OCI-LY1 (cell line): Measurements from ENCODE around the gene GDF9.

Experiments used
- H2AFZ ChIP-seq: fragments of 200-600 bp; sonication (generic), shearing (Covaris generic); 2 replicates; pipeline ENCODE4 v1.6.0; 2014; ENCODE audit warnings: antibody characterized with exemption, mild to moderate bottlenecking, low read length
- H3F3A ChIP-seq: fragments of 200-600 bp; sonication (generic), shearing (Covaris generic); 2 replicates; pipeline ENCODE4 v1.6.0; 2014; ENCODE audit warnings: mild to moderate bottlenecking, antibody characterized with exemption, low read length, moderate library complexity; ENCODE audit not compliant: insufficient read depth
- H3K27ac ChIP-seq: fragments of 200-600 bp; sonication (generic); 2 replicates; pipeline ENCODE4 v1.5.1; 2014; ENCODE audit warnings: low read length, mixed run types, mild to moderate bottlenecking, low read depth; ENCODE audit not compliant: poor library complexity, severe bottlenecking
- H3K27me3 ChIP-seq: fragments of 200-600 bp; sonication (generic); 2 replicates; pipeline ENCODE4 v1.6.0; 2014; ENCODE audit warnings: antibody characterized with exemption, mild to moderate bottlenecking, low read length, moderate library complexity; ENCODE audit not compliant: insufficient read depth
- H3K36me3 ChIP-seq: fragments of 200-600 bp; sonication (generic); 2 replicates; pipeline ENCODE4 v1.6.1; 2014; ENCODE audit warnings: mild to moderate bottlenecking, antibody characterized with exemption, low read length, moderate library complexity, mixed read lengths; ENCODE audit not compliant: insufficient read depth
- H3K4me1 ChIP-seq: fragments of 200-600 bp; sonication (generic); 2 replicates; pipeline ENCODE4 v1.5.1; 2014; ENCODE audit warnings: mild to moderate bottlenecking, low read length, moderate library complexity; ENCODE audit not compliant: insufficient read depth, severe bottlenecking
- H3K4me2 ChIP-seq: fragments of 200-600 bp; sonication (generic), shearing (Covaris generic); 2 replicates; pipeline ENCODE4 v1.6.1; 2014; ENCODE audit warnings: low read length
- H3K4me3 ChIP-seq: fragments of 200-600 bp; sonication (generic); 2 replicates; pipeline ENCODE4 v1.5.1; 2014; ENCODE audit warnings: low read length, low read depth, mild to moderate bottlenecking, mixed read lengths; ENCODE audit not compliant: poor library complexity, severe bottlenecking
- H3K79me2 ChIP-seq: fragments of 200-600 bp; shearing (Covaris generic); 2 replicates; pipeline ENCODE4 v1.6.1; 2016; ENCODE audit warnings: mixed run types, low read length, mixed read lengths; ENCODE audit not compliant: insufficient read depth
- H3K9ac ChIP-seq: fragments of 200-600 bp; sonication (generic), shearing (Covaris generic); 2 replicates; pipeline ENCODE4 v1.6.1; 2014; ENCODE audit warnings: mild to moderate bottlenecking, low read length, mixed read lengths
- H3K9me2 ChIP-seq: fragments of 200-600 bp; sonication (generic), shearing (Covaris generic); 2 replicates; pipeline ENCODE4 v1.6.1; 2014; ENCODE audit warnings: low read depth, mild to moderate bottlenecking, low read length, mixed read lengths
- H3K9me3 ChIP-seq: fragments of 200-600 bp; shearing (Covaris generic); 2 replicates; pipeline ENCODE4 v1.6.1; 2014; ENCODE audit warnings: low read length, mixed read lengths
- H4K20me1 ChIP-seq: fragments of 200-600 bp; sonication (generic), shearing (Covaris generic); 2 replicates; pipeline ENCODE4 v1.6.0; 2016; ENCODE audit warnings: mild to moderate bottlenecking, low read length; ENCODE audit not compliant: insufficient read depth
- EZH2 ChIP-seq: fragments of 200-600 bp; sonication (generic), shearing (Covaris generic); IDR thresholded peaks from 2 replicates; pipeline ENCODE4 v1.8.0; 2017; ENCODE audit warnings: borderline replicate concordance, mixed run types, mild to moderate bottlenecking, antibody characterized with exemption, low read length, moderate library complexity, mixed read lengths
- TF ChIP-seq, protein P1 (sequence below): fragments of 200-600 bp; sonication (generic), shearing (Covaris generic); IDR thresholded peaks from 2 replicates; pipeline ENCODE4 v1.5.1; 2017; ENCODE audit warnings: mild to moderate bottlenecking, antibody characterized with exemption, low read length, moderate library complexity, mixed read lengths

The GDF9 gene

DNA sequence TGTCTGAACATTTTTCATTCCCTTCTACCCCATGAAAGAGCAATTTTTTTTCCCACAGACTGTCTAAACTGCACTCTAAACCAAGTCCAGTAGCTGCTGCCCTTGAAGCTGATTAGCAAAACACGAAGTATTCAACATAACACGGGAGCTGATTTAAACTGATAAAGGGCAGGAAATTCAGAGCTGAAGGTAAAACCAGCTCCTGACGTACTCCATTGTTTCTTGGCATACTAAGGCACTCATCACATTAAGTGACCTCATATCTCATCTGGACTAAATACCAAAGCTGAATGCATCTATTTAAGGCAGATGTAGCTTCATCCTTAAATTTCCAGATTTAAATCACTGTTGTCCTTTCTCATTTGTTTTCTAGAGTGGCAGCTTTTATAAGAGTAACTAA lies 12.0 kb downstream of the GDF9 start:
- Histone ChIP-seq H2AFZ (no peak overlapping the region), H3K36me3 (no peaks in the 10 kb centered on the region), H3K4me3 (no peak overlapping the region), H4K20me1 (no peaks in the 10 kb centered on the region), H3K79me2 (no peaks in the 10 kb centered on the region), H3K4me2 (no peak overlapping the region), H3K9me2 (no peaks in the 10 kb centered on the region), H3K27me3 (no peaks in the 10 kb centered on the region; the same call in 1 of the 2 replicates), H3K9me3 (no peaks in the 10 kb centered on the region), H3K27ac (no peak overlapping the region), H3K4me1 (no peaks in the 10 kb centered on the region), H3K9ac (no peak overlapping the region), H3F3A (no peaks in the 10 kb centered on the region)
- TF ChIP-seq, protein P1, sequence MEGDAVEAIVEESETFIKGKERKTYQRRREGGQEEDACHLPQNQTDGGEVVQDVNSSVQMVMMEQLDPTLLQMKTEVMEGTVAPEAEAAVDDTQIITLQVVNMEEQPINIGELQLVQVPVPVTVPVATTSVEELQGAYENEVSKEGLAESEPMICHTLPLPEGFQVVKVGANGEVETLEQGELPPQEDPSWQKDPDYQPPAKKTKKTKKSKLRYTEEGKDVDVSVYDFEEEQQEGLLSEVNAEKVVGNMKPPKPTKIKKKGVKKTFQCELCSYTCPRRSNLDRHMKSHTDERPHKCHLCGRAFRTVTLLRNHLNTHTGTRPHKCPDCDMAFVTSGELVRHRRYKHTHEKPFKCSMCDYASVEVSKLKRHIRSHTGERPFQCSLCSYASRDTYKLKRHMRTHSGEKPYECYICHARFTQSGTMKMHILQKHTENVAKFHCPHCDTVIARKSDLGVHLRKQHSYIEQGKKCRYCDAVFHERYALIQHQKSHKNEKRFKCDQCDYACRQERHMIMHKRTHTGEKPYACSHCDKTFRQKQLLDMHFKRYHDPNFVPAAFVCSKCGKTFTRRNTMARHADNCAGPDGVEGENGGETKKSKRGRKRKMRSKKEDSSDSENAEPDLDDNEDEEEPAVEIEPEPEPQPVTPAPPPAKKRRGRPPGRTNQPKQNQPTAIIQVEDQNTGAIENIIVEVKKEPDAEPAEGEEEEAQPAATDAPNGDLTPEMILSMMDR, result no peak
- TF ChIP-seq EZH2, result no peak

DNA sequence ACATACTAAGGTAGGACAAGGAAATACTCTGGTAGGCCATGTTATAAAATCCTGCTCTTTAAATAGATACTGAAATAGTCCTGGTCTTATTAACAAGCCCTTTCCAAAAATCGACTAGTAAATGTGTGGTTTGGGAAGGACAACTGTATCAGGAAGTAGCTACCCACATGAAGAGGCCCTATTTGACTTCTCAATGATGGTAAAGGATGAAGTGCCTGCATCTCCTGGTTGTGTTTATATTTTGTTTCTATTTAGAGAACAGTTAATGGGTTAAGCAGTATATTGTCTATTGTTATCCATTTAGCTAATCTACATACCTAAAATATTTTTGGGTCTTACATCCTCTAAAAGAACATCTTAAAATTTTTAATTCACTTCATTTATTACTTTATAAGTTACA lies 12.5 kb downstream of the GDF9 start:
- Histone ChIP-seq H3K9me2 (no peaks in the 10 kb centered on the region), H3K4me2 (no peak overlapping the region), H3K79me2 (no peaks in the 10 kb centered on the region), H3F3A (no peaks in the 10 kb centered on the region), H3K9me3 (no peaks in the 10 kb centered on the region), H3K4me1 (no peaks in the 10 kb centered on the region), H3K36me3 (no peaks in the 10 kb centered on the region), H2AFZ (no peak overlapping the region), H3K27ac (no peak overlapping the region), H3K9ac (no peak overlapping the region), H3K27me3 (no peaks in the 10 kb centered on the region; the same call in 1 of the 2 replicates), H3K4me3 (no peak overlapping the region), H4K20me1 (no peaks in the 10 kb centered on the region)
- TF ChIP-seq, protein P1, result no peak

DNA sequence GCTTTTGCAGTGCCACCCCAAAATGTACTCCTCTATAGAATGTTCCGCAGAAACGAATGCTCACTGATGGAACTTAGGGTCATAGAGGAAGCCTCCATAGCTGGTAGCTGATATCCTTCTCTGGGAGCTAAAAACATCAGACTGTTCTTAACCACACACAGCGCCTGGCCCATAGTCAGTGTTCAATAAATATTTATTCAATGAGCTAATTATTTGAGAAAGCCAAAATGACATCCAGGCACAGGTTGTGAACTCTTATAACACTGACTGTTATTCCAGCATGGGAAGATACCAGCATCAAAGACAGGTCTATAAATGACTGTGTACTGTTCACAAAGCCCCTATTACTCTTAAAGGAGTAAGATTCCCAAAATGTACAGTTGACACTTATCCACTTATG lies 12.9 kb downstream of the GDF9 start:
- H3K27ac ChIP-seq, result no peak overlapping the region
- no peak overlapping the region for H3K4me3 ChIP-seq
- H3K27me3 ChIP-seq, result no peaks in the 10 kb centered on the region; the same call in 1 of the 2 replicates
- no peaks in the 10 kb centered on the region for H3K4me1 ChIP-seq
- no peaks in the 10 kb centered on the region for H3K9me2 ChIP-seq
- H3K4me2 ChIP-seq, result no peak overlapping the region
- H3K36me3 ChIP-seq, result no peaks in the 10 kb centered on the region
- no peaks in the 10 kb centered on the region for H3K9me3 ChIP-seq
- H3K79me2 ChIP-seq, result no peaks in the 10 kb centered on the region
- no peaks in the 10 kb centered on the region for H3F3A ChIP-seq
- H2AFZ ChIP-seq, result no peak overlapping the region
- TF ChIP-seq, protein P1, result no peak
- no peak for TF ChIP-seq EZH2
- no peak overlapping the region for H3K9ac ChIP-seq
- no peaks in the 10 kb centered on the region for H4K20me1 ChIP-seq
